Stimulated activated CD4-positive, alpha-beta T cell treated with anti-CD3 and anti-CD28 coated beads, TNF-alpha, amount 100 ng/mL, for 1 hour (primary cell): ENCODE data around the gene LRRC71.

Experiments used
- DNase-seq, 3 donors: peaks; one replicate each; pipeline ENCODE4 v3.0.0-alpha.2; 2020; ENCODE audit warnings: low read depth in 3 of 3, low spot score in 1 of 3

Gene LRRC71

DNA sequence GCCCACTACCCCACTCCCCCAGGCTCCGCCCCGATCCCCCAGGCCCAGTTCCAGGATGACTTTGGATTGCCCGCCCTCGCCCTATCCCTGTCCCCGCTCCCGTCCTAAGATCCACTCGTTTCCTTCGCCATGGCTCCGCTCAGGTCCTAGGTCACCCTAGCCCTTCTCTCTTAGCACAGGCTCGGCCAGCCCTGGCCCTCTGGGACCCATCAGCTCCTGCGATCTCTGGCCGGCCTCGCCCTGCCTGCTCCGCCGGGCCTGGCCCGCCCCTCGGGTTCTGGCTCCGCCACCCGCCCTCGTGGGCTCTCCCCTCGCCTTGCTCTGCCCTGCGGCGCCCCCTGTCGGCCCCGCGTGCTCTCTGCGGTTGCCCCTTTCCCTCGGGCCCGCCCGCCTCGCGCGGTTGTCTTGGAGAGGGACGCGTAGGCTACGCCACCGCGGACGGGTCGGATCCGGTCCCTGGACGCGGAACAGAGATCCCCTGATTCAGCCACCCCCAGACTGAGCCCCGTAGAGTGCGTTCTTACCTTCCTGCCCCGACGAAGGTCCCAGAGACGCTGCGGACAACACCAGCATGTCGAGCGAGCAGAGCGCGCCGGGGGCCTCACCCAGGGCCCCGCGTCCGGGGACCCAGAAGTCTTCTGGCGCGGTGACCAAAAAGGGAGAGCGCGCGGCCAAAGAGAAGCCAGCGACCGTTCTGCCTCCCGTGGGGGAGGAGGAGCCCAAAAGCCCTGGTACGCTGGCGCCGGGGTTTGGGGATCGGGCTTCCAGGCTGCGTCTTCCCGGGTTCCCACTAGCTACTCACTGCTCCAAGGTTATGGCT lies at the start of gene LRRC71:
LRRC71 (plus strand) TSS at position 400 of the 820 bp plus-strand sequence; CDS start at position 572, 172 bp downstream.
- DNase-seq: peak in 1 of 3 donors; percentile 51

DNA sequence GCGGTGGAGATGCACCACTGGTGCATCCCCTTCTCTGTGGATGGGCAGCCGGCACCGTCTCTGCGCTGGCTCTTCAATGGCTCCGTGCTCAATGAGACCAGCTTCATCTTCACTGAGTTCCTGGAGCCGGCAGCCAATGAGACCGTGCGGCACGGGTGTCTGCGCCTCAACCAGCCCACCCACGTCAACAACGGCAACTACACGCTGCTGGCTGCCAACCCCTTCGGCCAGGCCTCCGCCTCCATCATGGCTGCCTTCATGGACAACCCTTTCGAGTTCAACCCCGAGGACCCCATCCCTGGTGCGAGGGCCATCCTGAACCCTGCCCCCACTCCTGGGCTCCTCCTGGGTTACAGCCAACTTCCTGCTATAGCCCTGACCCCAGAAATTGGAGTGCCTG lies 46.8 kb upstream of the LRRC71 start:
- DNase-seq: no peak

DNA sequence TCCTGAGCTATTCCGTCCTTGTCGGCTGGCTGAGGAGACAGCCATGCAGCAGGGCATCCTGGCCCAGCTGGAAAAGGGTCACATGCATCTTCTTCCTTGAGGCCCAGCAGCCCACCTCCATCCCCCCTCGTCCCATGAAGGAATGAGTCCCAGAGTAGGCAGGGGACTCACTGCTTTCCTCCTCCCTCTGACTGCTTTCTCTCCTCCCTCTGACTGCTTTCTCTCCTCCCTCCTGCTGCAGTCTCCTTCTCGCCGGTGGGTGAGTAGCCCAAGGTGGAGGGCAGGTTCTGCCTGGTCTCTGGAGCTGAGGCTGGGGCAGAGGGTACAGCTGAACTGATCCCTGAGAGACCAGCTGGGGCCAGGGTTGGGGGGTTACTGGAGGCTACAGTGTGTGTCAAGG lies 46.3 kb upstream of the LRRC71 start:
- no peak for DNase-seq

DNA sequence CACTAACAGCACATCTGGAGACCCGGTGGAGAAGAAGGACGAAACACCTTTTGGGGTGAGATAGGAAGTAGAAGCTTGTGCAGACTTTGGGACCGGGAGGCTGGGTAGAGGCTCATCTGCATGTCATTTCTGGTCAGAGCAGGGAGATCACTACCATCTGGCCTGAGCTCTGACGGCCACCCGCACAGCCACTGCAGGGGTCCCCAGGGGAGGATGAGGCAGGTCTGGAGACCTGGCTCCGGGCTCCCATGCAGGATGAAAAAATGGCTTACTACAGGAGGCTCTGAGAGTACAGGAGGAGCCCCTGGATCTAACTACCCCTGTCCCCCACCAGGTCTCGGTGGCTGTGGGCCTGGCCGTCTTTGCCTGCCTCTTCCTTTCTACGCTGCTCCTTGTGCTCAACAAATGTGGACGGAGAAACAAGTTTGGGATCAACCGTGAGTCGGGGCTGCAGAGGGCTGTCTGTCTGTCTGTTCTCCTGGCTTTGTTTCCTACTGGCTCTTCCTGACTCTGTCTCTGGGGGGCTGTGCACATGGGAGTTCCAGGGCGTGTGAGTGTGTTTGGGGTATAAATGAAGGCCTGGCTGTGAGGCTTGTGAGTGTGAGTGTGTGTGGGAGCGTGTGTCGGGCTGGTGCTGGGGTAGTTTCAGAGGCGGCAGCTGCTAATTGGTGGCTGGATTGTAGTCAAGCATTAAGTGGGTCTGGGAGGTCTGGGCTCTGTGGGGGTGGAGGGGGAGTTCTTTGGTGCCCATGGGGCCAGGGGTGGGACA lies 45.7 kb upstream of the LRRC71 start:
- no peak for DNase-seq

DNA sequence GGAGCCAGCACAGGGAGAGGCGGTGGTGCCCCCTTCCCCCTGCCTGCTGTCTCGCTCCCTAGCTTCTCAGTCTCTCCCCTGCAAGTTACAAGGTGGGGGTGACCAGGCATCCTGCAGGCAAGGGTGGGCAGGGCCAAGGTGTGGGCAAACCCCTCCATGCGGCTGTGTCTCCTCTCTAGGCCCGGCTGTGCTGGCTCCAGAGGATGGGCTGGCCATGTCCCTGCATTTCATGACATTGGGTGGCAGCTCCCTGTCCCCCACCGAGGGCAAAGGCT lies 45.2 kb upstream of the LRRC71 start:
- no peak for DNase-seq

DNA sequence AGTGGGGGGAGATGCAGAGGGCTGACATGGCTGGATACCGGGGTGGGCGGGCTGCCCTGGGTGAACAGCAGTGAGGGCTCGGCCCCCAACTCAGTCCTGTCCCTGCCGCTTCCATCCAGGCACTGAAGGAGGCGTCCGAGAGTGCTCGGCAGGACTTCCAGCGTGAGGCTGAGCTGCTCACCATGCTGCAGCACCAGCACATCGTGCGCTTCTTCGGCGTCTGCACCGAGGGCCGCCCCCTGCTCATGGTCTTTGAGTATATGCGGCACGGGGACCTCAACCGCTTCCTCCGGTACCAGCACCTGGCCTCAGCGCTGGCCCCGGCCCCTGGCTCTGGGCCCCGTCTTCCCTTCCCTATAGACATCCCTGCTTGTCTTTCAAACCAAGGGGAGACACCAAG lies 44.2 kb upstream of the LRRC71 start:
- DNase-seq: no peak

DNA sequence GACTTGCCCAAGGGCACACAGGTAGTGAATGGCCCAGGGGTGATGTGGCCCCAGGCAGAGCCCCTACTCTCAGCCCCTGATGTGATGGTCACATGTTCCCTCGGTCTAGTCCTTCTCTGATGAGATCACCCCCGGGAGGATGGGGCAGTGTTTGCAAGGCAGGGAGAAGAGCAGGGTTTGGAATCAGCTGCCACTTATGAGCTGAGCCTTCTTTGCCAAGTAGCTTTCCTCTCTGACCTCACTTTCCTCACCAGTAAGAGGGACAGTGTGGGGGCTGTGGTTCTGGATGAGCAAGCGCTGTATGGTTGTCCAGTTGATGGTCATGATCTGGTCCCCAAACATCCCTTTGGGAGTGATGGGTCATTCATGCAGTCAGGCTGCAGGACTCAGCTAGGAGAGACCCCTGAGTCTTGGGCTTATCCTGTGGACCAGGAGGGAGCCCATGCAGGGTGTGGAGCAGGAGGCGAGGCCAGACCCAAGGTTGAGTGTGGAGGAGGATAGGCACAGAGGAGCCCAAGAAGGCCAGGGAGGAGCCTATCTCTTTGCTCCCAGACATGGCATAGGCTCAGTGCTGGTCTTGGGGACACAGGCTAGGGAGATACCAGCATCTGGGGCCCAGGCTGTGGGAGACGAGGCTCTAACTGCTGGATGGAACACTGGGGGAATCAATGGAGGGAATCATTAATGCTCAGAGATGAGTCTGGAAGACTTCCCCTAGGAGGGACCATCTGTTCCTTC lies 42.8 kb upstream of the LRRC71 start:
- DNase-seq: no peak

DNA sequence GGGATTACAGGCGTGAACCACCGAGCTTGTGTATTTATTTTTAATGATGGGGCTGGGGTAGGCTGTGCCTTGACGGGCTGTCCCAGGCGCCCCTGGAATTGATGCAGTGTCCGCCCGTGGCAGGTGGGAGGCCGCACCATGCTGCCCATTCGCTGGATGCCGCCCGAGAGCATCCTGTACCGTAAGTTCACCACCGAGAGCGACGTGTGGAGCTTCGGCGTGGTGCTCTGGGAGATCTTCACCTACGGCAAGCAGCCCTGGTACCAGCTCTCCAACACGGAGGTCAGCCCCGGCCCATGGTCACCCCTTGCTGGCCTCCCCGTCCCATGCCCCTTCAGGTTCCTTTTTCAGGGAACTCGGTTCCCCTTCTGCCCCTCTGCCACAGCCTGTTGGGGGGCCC lies 40.6 kb upstream of the LRRC71 start:
- no peak for DNase-seq

DNA sequence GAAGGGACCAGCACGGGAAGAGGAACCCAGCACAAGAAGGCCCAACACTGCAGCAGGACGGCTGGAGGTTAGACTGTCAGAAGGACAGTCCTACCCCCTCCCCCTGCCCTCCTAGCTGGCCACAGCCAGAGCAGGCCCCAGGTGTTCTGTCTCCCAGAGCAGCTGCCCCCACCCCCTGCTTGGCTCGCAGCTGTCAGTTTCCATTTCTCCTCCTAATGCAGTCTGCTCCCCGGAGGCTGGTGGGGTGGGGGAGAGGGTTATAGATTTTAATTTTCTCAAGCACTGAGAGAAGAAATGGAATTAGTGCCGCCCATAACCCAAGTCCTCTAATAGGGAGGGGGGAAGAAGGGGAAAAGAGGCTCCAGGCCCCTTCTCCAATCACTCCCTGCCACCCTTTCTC lies 40.0 kb upstream of the LRRC71 start:
- DNase-seq: no peak

DNA sequence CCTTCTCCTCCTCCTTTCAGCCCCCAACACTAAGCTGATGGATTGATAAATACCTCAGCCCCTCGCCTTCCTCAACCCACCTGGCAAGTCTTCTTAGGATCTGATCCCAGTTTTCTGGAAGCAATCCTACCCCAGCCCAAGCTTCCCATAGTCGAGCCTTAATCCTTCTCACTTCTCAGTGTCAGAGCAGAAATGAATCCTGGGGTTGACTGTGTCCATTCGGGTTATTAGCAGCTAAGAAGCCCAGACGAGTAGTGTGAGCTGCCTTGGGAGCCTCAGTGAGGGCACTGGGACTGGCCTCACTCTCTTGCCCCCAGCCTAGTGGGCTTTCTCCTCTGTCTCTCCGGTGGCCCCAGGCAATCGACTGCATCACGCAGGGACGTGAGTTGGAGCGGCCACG lies 39.3 kb upstream of the LRRC71 start:
- DNase-seq: no peak

DNA sequence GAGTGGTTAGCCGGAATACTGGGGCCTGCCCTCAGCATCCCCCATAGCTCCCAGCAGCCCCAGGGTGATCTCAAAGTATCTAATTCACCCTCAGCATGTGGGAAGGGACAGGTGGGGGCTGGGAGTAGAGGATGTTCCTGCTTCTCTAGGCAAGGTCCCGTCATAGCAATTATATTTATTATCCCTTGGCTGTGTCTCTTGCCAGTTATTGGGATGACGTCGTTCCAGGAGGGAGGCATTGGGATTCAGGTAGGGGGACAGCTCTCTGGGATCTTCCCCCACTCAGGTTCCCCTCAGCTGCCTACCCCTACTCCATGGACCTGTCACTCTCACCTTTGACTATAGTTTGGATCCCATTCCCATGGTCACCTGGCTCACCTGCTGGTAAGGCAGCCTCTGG lies 38.8 kb upstream of the LRRC71 start:
- DNase-seq: no peak

DNA sequence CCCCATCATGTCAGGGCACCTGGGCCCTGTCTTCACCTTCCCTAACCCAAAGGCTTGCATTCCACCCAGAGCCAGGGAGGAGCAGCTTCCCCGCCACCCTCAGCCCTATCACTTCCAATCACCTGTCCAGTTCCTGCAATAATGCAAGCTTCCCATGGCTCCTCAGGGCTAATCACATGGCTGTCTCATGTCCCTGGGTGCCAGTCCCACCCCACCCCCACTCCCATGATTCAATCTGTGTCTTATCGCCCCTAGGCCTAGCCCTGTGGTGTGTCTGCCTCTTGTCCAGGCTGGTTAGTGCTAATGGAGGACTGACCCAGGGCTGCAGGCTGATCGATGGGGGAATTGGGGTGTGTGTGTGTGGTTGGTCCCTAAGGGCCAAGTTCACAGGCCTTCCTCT lies 37.9 kb upstream of the LRRC71 start:
- no peak for DNase-seq

DNA sequence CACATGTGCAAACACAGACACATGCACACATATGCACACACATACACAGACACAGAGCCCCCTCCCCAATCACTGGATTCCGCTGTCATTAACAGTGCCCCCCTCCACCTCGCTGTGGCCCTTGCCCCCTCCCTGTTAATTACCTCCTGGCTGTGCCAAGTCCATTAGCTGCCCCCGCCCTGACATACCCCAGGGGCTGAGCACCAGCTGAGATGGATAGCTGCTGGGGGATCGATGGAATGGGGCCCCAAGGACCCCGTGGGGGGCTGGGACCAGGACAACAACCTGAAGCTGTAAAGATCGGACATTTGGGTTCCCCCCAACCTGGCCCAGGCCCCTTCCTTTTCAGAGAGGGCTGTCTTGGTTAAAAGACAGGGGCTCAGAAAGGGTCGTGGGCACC lies 36.5 kb upstream of the LRRC71 start:
- no peak for DNase-seq

DNA sequence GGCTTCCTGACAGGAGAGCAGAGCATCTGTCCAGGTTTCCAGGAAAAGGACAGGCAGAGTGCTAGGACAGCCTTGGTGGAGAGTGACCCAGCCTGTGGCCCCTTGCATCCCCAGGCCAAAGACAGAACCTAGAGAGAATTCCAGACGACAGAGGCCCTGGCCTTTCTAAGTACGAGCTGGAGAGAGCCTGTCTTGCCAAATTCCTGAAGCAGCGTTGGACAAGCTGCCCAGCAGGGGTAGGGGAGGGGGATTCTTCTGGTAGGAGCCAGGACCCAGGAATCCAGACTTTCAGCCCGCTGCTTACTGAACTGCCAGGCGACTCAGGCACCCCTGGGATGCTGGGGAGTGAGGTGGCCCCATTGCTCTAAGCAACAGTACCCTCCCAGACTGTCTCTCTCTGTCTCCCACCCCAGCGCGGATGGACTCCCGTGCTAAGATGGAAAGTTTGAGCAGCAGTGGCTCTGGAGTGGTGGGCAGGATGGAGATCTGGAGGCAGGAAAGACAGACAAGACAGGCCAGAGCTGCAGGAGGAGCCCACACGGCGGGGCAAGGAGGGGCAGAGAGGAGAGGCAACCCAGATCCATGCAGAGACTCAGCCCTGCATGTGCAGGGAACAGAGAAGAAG lies 35.8 kb upstream of the LRRC71 start:
- no peak for DNase-seq

DNA sequence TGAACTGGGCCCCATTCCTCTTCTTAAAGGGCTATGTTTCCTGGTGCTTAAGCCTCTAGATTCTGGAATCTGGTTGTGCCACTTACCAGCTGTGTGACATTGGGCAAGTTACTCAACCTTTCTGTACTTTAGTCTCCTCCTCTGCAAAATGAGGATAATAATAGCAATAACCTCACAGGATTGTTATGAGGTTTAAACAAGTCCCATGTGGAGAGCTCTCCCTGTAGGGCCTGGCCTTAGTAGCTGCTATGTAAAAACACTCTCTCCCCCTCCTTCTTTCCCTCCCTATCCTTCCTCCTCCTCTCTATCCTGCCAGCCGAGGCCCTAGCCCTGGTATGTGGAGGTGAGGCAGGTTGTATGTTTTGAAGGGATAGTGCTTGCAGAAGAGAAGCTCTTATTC lies 35.1 kb upstream of the LRRC71 start:
- no peak for DNase-seq

DNA sequence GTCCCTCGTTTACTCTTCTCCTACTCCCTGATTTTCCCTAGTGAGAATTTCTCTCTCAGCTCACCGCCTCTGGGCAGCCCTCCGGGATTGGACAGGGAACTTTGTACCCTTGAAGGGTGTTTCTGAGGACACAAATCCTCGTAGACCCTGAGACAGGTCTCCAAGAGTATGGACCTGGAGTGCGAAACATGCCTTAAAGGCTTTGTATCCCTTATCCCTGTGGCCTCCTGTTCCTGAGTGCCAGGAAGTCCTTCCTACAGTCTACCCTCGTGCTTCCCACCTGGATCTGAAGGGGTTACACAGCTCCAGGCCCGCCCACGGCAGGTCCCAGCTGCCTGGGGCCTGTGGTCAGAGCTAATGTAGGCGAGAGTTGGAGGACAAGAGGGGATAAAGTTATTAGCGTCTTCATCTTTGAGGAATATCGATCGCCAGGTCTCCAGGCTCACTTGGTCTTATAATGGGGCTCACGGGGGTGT lies 34.5 kb upstream of the LRRC71 start:
- no peak for DNase-seq

DNA sequence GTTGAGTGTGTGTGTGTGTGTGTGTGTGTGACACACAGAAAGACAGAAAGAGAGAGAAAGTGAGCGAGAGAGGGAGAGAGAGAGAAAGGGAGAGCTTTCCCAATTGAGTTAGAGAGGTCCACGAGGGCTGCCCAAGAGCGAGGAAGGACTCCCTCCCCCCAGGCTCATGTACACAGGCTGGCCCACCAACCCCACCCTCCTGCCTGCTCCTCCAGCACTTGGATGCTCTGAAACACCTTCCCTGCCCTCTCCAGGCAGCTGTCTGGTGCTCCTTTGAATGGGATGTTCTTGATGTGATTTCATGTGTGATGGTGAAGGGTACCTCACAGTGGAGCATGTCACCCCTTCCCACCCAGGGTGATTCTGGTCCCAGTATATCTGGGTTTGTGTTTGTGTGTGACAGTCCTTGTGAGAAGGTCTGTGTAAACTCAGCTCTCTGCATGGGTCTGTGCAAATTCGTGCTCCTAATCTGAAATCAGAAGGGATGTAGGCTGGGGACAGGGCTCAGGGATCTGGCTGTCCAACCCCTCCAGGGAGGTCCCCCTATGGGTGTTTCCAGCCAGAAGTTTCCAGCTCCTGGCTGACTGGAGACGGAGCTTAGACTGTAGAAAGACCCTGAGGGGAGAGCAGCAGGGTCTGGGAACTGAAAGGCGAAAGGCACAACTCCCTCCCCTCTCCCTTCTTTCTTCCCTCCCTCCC lies 33.7 kb upstream of the LRRC71 start:
- no peak for DNase-seq

DNA sequence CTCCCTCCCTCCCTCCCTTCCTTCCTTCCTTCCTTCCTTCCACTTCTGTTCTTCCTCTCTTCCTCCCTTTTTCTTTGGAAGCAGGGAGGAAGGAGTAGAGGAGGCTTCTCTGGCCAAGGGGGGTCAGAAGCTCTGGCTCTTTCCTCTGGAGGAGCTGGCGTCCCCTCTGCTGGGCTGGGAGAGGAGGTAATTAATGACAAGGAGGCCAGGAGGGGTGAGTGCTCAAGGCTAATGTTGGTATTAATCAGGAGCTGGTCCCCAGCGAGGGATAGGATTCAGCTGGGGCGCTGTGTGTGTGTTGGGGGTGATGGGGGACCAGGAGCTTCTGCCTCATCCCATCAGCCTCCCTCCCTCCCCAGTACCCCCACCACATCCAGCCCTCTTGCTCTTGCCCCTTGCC lies 33.1 kb upstream of the LRRC71 start:
- DNase-seq: no peak

DNA sequence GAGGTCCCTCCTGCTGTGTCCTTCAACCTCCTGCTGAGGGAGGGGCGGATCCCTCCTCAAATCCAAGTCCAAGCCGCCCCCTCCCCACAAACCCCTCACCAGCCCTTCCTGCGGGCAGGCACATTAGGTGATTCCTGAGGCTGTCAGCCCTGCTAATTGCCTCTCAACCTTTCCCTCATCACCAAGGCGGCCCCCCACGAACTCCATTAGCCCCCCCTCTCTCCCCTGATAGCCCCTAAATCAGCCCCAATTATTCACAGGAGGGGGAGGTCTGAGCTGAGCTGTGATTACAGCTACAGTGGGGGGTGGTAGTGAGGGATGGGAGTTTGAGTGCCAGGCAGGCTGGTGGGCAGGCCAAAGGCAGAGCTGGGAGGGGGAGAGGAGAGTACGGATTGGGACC lies 32.7 kb upstream of the LRRC71 start:
- DNase-seq: no peak

DNA sequence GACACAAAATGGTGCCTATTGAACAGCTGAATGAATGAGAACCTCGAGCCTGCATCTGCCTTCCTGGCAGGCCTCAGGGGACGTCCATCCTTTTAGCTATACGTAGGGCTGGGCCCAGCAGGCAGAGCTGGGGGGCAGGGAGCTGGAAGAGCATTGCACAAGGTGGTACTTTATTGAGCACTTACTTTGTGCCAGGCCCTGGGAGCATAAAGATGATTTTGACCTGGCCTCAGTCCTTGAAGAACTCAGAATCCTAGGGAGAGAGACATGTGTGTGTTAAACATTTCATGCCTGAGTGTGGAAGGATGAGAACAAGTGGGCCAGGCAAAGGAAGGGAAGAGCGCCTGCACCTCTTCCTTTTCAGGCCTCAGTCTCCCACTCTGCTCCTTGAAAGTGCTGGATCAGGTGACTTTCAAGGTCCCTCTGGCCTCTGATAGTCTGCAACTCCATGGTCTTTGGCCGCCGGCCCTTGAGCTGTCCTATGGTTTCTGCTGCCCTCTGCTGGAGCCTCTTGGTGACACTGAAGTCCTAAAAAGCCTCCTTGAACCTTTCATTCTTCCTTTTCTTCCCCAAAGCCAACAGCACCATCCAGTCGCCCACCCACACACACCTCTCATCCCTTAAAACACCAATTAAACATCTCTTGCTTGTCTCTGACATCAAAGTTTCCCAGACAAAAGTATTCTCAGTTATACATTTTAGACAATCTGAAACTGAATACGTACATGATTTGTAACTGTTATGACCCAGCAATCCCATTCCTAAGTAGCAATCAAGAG lies 30.4 kb upstream of the LRRC71 start:
- DNase-seq: peak in 2 of 3 donors; percentile 16 to 42
